HK-2 (cell line): ENCODE measurements around the gene OXCT1.
"Not testable (repeated sequence)": the region's sequence is repeated elsewhere in the genome, so short reads cannot be mapped to it uniquely, and the experiment has no call there.

Source experiments
- DNase-seq: peaks from one replicate; pipeline ENCODE4 v3.0.0-alpha.2; 2018; ENCODE audit not compliant: unreplicated experiment

OXCT1 gene

DNA sequence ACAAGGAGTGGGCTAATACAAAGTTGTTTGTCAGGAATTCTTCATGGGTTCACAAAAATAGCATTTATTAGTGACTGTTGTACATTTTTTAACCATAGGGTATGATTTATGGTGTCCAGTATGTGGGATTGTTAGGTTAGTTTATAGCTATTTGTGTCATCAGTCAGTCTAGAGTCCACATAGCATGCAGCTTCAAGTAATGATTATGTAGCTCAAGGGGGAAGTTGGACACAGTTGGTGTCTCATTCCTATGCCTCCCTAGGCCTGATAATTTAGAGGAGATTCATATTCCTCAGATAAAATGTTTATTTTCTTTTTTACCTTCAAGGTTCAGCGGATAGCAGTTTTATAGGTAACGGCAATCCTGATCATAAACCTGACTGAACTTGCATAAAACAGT lies 153.8 kb downstream of the OXCT1 start:
- DNase-seq, result no peak

DNA sequence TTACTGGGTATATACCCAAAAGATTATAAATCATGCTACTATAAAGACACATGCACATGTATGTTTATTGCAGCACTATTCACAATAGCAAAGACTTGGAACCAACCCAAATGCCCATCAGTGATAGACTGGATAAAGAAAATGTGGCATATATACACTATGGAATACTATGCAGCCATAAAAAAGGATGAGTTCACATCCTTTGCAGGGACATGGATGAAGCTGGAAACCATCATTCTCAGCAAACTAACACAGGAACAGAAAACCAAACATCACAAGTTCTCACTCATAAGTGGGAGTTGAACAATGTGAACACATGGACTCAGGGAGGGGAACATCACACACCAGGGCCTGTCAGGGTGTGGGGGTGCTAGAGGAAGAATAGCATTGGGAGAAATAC lies 155.8 kb downstream of the OXCT1 start:
- DNase-seq, result not testable (repeated sequence)

DNA sequence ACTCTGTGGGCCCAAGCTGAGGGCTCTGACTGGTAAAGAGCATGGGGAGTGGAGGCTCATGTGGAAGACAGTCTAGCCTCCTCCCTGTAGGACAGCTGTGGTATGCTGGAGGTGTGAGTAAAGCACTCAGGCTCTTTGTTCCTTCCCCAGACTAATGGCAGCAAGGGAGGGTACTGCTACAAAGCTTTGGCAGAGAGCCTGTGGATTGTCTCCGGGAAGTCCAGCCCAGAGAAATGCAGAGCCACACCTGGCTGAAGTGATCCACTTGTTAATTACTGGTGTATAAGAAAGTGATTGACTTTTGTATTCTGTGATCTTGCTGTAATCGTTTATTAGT lies 161.7 kb downstream of the OXCT1 start:
- no peak for DNase-seq

DNA sequence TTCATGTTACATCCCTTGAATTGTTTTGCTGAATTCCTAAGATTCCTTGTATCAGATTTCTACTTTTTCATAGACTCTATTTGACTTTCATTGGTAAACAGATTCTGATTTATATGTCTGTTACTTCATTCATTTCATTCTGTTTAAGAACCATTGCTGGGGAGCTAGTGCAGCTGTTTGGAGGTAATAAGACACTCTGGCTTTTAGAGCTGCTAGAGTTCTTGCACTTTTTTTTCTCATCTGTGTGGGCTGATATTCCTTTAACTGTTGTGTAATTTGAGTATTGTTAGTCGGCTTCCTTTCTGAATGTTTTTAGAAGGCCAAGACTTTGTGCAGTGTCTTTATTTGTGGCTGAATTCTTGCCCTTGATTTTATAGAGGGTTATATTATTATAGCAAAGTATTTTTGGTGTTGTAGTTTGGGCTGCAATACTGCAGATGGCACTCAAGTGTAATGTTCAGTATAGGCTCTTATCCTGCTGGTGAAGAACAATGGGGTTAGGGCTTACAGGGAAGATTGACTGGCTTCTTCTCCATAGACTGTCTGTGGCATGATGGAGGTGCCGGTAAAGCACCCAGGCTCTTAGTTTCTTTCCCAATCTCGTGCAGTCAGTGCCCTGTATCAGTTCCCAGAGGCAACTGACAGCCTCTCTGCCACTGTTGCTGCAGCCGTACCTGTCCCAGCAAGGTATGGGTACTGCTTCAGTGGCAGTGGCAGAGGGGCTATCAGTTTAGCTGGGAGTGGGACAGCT lies 162.2 kb downstream of the OXCT1 start:
- DNase-seq, result no peak

DNA sequence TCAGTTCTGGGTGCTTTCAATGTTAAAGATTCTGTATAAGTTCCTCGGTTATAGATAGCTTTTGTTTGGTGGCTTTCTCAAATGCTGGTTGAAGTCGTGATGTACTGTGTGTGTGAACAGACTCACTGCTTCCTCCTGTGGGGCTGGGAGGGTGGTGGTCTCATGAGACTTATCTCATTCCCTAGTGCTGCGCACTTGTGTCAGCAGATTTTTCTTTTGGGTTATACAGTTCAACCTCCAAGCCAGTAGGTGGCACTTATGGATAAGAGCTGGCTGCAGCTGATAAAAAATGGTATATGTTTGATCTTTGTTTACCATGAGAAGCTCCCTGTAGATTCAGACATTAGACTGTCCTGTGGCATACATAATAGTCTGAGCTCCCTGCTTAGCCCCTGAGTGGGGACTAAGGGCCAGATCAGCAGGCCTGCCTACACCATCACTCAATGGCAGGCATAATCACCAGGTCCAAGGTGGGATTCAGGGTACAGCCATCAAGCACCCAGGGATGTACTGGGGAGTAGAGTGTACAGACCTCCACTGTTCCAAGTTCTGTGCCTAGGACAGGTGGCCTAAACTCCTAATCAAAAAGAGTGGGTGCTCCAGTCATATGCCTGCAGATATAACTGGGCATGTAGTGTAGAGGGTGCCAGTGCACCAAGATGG lies 174.2 kb downstream of the OXCT1 start:
- DNase-seq, result no peak

DNA sequence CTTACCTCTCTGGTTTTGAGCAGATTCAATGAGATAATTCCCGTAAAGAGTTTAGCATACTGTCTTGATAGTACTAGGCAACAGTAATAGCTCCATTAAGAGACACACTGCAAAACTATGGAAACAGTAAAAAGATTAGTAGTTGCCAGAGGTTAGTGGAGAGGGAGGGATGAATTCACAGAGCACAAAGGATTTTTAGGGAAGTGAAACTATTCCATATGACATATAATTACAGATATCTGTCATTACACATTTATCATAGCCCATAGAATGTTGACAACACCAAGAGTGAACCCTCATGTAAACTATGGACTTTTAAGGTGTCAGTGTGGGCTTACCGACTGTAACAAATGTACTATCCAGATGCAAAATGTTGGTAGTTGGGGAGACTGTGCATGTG lies 183.5 kb downstream of the OXCT1 start:
- no peak for DNase-seq

DNA sequence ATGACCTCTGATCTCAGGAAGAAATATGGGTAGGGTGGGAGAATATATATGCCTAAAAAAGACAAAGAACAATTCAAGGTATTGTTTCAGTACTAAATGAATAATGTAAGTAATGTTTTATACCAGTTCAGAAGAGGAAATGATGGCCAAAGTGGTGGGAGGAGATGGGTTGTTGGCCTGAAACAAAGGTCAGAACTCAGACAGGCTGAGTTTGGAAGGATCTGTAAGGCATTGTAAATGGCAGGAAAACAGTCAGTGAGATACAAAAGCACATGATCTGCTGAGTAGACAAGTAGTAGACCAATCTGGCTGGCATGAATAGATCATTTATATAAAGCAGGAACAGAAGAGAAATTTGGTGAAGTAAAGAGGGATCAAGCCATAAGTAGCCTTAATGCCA lies 184.0 kb downstream of the OXCT1 start:
- DNase-seq, result no peak

DNA sequence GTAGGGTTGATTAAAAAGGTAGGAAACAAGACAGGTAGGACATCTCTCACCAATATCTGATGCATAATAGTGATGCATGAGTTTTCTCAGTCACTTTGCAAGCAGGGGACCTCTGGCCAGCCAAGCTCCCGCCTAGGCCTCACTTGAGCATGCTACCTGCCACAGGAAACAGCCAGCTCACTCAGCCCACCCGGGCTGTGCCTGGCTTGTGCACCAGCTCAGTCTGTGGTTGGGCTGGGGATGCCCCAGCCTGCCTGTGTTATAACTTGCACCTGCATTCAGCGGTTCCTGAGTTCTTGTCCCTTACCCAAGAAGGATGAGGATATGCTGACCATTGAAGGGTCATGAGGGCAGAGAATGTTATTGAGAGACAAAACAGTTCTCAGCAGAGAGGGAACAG lies 187.0 kb downstream of the OXCT1 start:
- DNase-seq, result no peak

DNA sequence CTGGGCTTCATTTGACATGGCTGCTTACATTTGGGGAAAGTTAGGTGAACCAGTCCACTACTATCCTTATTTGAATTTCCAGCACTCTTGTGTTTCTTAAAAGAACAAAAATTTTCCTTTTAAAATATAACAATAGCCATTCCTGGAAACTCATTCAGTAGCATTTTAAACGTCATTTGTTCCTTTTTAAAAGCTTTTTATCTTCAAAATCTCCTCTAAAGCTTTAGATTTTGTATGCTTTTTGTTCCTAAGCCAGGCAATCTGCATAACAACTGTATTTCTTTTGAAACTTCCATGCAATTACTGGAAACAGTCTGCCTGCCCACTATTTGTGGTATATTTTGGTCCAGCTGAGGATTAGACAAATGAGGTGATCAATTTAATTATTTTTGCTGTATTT lies 187.6 kb downstream of the OXCT1 start:
- DNase-seq, result no peak

DNA sequence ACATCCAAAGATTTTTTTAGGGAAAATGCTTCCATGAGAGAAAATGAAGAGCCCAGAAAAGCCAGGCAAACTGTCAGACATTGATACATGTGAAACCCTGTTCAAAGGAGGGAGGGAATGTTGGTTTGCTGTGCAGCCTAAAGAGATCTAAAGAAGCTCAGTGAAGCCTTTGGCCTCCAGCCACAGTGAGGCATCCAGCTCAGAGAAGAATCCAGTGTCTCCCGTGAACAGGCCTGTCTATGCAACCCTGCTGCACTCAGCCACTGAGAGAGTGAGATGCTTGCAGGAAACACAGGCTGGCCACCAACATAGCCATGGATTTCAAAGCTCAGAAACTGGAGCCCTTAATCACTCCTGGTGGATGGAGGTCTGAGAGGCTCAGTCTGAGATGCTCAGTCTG lies 188.4 kb downstream of the OXCT1 start:
- no peak for DNase-seq
